K562 (cell line): Measurements from ENCODE around the gene RIT1. TPM values are rescaled to one million over a fixed set of nuclear protein-coding genes. Genes with fewer than 3 reads are reported as not detected.

Experiments
- BHLHE40 ChIP-seq: IDR thresholded peaks from 2 replicates; pipeline ENCODE4 v1.6.1; 2011; ENCODE audit warnings: low read length, improper control_type of control experiment
- BMI1 ChIP-seq: fragments of 150-350 bp; IDR thresholded peaks from 2 replicates; pipeline ENCODE4 v1.6.1; 2014; ENCODE audit warnings: low read length
- CAMTA2 ChIP-seq: fragments of 250-450 bp; sonication (Bioruptor Pico); conservative IDR thresholded peaks from 2 replicates; pipeline ENCODE4 v1.5.1; 2022
- EP300 ChIP-seq: IDR thresholded peaks from 2 replicates; pipeline ENCODE4 v1.6.1; 2012; ENCODE audit warnings: low read length, improper control_type of control experiment
- FOXK2 ChIP-seq, 2 experiments: fragments of 450-650 bp; IDR thresholded peaks in 1 of 2; conservative IDR thresholded peaks in 1 of 2; 2 replicates each; pipeline ENCODE4 v1.6.1; 2016; ENCODE audit warnings: low read depth in 2 of 2, mild to moderate bottlenecking in 1 of 2
- MAFF ChIP-seq: IDR thresholded peaks from 2 replicates; pipeline ENCODE4 v1.6.1; 2012; ENCODE audit warnings: low read length, improper control_type of control experiment
- MAFG ChIP-seq: fragments of 450-650 bp; conservative IDR thresholded peaks from 2 replicates; pipeline ENCODE4 v1.6.1; 2016; ENCODE audit warnings: missing genetic modification characterization, missing compliant biosample characterization
- MCM3 ChIP-seq: fragments of 450-650 bp; IDR thresholded peaks from 2 replicates; pipeline ENCODE4 v1.6.1; 2016
- PHF21A ChIP-seq: fragments of 450-650 bp; IDR thresholded peaks from 2 replicates; pipeline ENCODE4 v1.6.1; 2017; ENCODE audit warnings: low read depth, borderline replicate concordance
- PRMT5 ChIP-seq: sonication (generic); formaldehyde crosslinking; IDR thresholded peaks from 2 replicates; pipeline ENCODE4 v1.5.0; 2020; ENCODE audit warnings: missing genetic modification reagents
- RHOXF2B ChIP-seq: fragments of 250-450 bp; sonication (Bioruptor Pico); conservative IDR thresholded peaks from 2 replicates; pipeline ENCODE4 v1.5.1; 2021
- TAF1 ChIP-seq: IDR thresholded peaks from 2 replicates; pipeline ENCODE4 v1.6.1; 2011; ENCODE audit warnings: mild to moderate bottlenecking, low read length, moderate library complexity; ENCODE audit not compliant: insufficient read depth, control insufficient read depth, severe bottlenecking; ENCODE audit errors: extremely low read depth
- ZSCAN29 ChIP-seq: fragments of 450-650 bp; IDR thresholded peaks from 2 replicates; pipeline ENCODE4 v1.6.1; 2017
- polyA plus RNA-seq, 8 experiments: library from polyadenylated mRNA; depleted of rRNA in 4 of 8; stranded (reverse) in 5 of 8; unstranded in 3 of 8; fragments of >200 nt; fragmentation: Nextera tagmentation in 2 of 8; fragmentation: Illumina TruSeq in 1 of 8; extraction: Ambion mirVana in 2 of 8; extraction: Trizol in 1 of 8; gene quantifications; 2 replicates each; pipeline versions ENCODE4 v1.2.1 to v1.2.3, GENCODE V29; 2011 to 2014; ENCODE audit warnings: inconsistent platforms in 1 of 8, missing spikeins in 1 of 8
- total RNA-seq, 7 experiments: library from RNA; depleted of rRNA in 6 of 7; stranded (reverse); fragments of >200 nt in 6 of 7; fragmentation: Illumina TruSeq in 2 of 7; extraction: Trizol in 2 of 7; gene quantifications; 2 replicates each; pipeline versions ENCODE4 v1.2.1 to v1.2.3, GENCODE V29; 2011 to 2021; ENCODE audit warnings: low replicate concordance in 1 of 7
- TF ChIP-seq, protein P1 (sequence below): fragments of 250-450 bp; sonication (Bioruptor Pico); IDR thresholded peaks from 2 replicates; pipeline ENCODE4 v1.8.0; 2022; ENCODE audit warnings: inconsistent platforms, mild to moderate bottlenecking, moderate library complexity, borderline replicate concordance
- TF ChIP-seq, protein P2 (sequence below), 2 experiments: fragments of 450-650 bp; formaldehyde crosslinking in 1 of 2; IDR thresholded peaks; 2 replicates each; pipeline versions ENCODE4 v1.4.0 to v1.6.1; 2014 to 2020; ENCODE audit warnings: mild to moderate bottlenecking in 2 of 2, borderline replicate concordance in 1 of 2, low read depth in 1 of 2
- TF ChIP-seq, protein P3 (sequence below): sonication (generic); formaldehyde crosslinking; IDR thresholded peaks from 2 replicates; pipeline ENCODE4 v1.8.0; 2022; ENCODE audit warnings: missing genetic modification reagents, mild to moderate bottlenecking, borderline replicate concordance
- TF ChIP-seq, protein P4 (sequence below): fragments of 450-650 bp; formaldehyde crosslinking; IDR thresholded peaks from 2 replicates; pipeline ENCODE4 v1.4.0; 2020; ENCODE audit warnings: mild to moderate bottlenecking, moderate library complexity

Gene RIT1
- total and polyA plus RNA-seq, 9 of the 15 experiments (the other 6 are each of a cell fraction or from before 2014, with no cell fraction given), result 13.5 to 57.6 (median 22.9) TPM

DNA sequence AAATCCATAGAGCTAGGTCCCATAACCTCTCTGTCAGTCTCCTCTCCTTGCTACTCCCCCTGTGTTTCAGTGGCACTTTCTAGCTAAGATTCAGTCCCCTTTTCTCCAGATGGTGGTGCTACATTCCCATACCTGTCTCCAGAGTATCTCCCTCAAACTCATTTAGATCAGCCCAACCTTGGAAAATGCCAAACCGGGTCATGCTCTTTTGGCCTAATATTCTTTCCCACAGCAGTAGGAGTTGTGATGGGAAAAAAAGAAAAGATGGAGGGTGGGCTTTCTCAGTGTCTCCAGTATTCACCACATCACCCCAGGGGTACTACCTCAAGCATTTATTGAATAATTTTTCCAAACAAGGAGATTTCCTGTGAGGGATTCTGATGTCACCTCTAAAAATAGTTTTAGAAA lies 27.1 kb upstream of the RIT1 start (continued):
- TF ChIP-seq, protein P1, sequence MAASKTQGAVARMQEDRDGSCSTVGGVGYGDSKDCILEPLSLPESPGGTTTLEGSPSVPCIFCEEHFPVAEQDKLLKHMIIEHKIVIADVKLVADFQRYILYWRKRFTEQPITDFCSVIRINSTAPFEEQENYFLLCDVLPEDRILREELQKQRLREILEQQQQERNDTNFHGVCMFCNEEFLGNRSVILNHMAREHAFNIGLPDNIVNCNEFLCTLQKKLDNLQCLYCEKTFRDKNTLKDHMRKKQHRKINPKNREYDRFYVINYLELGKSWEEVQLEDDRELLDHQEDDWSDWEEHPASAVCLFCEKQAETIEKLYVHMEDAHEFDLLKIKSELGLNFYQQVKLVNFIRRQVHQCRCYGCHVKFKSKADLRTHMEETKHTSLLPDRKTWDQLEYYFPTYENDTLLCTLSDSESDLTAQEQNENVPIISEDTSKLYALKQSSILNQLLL, result no peak
- TF ChIP-seq, protein P2, sequence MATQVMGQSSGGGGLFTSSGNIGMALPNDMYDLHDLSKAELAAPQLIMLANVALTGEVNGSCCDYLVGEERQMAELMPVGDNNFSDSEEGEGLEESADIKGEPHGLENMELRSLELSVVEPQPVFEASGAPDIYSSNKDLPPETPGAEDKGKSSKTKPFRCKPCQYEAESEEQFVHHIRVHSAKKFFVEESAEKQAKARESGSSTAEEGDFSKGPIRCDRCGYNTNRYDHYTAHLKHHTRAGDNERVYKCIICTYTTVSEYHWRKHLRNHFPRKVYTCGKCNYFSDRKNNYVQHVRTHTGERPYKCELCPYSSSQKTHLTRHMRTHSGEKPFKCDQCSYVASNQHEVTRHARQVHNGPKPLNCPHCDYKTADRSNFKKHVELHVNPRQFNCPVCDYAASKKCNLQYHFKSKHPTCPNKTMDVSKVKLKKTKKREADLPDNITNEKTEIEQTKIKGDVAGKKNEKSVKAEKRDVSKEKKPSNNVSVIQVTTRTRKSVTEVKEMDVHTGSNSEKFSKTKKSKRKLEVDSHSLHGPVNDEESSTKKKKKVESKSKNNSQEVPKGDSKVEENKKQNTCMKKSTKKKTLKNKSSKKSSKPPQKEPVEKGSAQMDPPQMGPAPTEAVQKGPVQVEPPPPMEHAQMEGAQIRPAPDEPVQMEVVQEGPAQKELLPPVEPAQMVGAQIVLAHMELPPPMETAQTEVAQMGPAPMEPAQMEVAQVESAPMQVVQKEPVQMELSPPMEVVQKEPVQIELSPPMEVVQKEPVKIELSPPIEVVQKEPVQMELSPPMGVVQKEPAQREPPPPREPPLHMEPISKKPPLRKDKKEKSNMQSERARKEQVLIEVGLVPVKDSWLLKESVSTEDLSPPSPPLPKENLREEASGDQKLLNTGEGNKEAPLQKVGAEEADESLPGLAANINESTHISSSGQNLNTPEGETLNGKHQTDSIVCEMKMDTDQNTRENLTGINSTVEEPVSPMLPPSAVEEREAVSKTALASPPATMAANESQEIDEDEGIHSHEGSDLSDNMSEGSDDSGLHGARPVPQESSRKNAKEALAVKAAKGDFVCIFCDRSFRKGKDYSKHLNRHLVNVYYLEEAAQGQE (IDR thresholded peaks at IDR 0.05; ENCODE audit: borderline replicate concordance), result peak; percentile 92
- TF ChIP-seq, protein P2 (CRISPR knock-in tag; IDR thresholded peaks at IDR 0.05; ENCODE audit: low read depth), result no peak
- TF ChIP-seq CAMTA2 (CRISPR knock-in tag), result no peak
- TF ChIP-seq TAF1, result no peak
- no peak for TF ChIP-seq PHF21A
- no peak for TF ChIP-seq ZSCAN29
- peak in 1 of 2 experiments; percentile 70; a peak in 1 of 4 replicates for TF ChIP-seq FOXK2 (conservative IDR thresholded peaks at IDR 0.05 in 1 of 2, IDR thresholded peaks at IDR 0.05 in 1 of 2; ENCODE audit: low read depth in 2 of 2)
- TF ChIP-seq, protein P3, sequence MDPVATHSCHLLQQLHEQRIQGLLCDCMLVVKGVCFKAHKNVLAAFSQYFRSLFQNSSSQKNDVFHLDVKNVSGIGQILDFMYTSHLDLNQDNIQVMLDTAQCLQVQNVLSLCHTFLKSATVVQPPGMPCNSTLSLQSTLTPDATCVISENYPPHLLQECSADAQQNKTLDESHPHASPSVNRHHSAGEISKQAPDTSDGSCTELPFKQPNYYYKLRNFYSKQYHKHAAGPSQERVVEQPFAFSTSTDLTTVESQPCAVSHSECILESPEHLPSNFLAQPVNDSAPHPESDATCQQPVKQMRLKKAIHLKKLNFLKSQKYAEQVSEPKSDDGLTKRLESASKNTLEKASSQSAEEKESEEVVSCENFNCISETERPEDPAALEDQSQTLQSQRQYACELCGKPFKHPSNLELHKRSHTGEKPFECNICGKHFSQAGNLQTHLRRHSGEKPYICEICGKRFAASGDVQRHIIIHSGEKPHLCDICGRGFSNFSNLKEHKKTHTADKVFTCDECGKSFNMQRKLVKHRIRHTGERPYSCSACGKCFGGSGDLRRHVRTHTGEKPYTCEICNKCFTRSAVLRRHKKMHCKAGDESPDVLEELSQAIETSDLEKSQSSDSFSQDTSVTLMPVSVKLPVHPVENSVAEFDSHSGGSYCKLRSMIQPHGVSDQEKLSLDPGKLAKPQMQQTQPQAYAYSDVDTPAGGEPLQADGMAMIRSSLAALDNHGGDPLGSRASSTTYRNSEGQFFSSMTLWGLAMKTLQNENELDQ (CRISPR knock-in tag), result no peak
- TF ChIP-seq MCM3, result no peak
- no peak for TF ChIP-seq PRMT5 (CRISPR knock-in tag)
- TF ChIP-seq MAFG, result no peak
- TF ChIP-seq, protein P4, sequence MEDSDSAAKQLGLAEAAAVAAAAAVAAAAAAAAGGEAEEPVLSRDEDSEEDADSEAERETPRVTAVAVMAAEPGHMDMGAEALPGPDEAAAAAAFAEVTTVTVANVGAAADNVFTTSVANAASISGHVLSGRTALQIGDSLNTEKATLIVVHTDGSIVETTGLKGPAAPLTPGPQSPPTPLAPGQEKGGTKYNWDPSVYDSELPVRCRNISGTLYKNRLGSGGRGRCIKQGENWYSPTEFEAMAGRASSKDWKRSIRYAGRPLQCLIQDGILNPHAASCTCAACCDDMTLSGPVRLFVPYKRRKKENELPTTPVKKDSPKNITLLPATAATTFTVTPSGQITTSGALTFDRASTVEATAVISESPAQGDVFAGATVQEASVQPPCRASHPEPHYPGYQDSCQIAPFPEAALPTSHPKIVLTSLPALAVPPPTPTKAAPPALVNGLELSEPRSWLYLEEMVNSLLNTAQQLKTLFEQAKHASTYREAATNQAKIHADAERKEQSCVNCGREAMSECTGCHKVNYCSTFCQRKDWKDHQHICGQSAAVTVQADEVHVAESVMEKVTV (CRISPR knock-in tag), result peak; percentile 95
- no peak for TF ChIP-seq RHOXF2B (CRISPR knock-in tag)
- TF ChIP-seq BMI1, result no peak
- no peak for TF ChIP-seq EP300
- no peak for TF ChIP-seq MAFF
- TF ChIP-seq BHLHE40, result no peak
